Fibroblast of villous mesenchyme (primary cell): Measurements from ENCODE around the gene CEP192. TPM values are rescaled to one million over a fixed set of nuclear protein-coding genes. Genes with fewer than 3 reads are reported as not detected.

ENCODE experiments used
- DNase-seq: peaks from one replicate; pipeline ENCODE4 v3.0.0-alpha.2; 2010; ENCODE audit warnings: low read depth
- H3K4me3 ChIP-seq: 2 replicates; pipeline ENCODE4 v1.5.1; 2011; ENCODE audit warnings: low read depth, mild to moderate bottlenecking, low read length
- CTCF ChIP-seq: IDR thresholded peaks from 2 replicates; pipeline ENCODE4 v1.5.1; 2012; ENCODE audit warnings: low read depth, mild to moderate bottlenecking, low read length; ENCODE audit not compliant: insufficient read depth
- total RNA-seq: library from RNA; depleted of rRNA; stranded (reverse); fragments of >200 nt; gene quantifications from 2 replicates; pipeline ENCODE4 v1.2.3, GENCODE V29; 2012

The CEP192 gene
- total RNA-seq, 1 donor: 40.6 TPM

GRCh38 chr18:13003466-13003896 is 12.3 kb downstream of the CEP192 start:
- peak; percentile 86 for DNase-seq
- peak; percentile 62 for TF ChIP-seq CTCF
- H3K4me3 ChIP-seq: no peak overlapping the region

- DNase-seq: no peak
- no peak overlapping the region for H3K4me3 ChIP-seq
- TF ChIP-seq CTCF: no peak
Measured at GRCh38 chr18:13004396-13004795, 13.2 kb downstream of the CEP192 start.

- no peak for TF ChIP-seq CTCF
- no peak for DNase-seq
- H3K4me3 ChIP-seq: no peak overlapping the region
Measured at GRCh38 chr18:13005289-13005688, 14.1 kb downstream of the CEP192 start.

GRCh38 chr18:13006531-13007247 is 15.5 kb downstream of the CEP192 start:
- peak; percentile 51 for DNase-seq
- H3K4me3 ChIP-seq: peak overlapping the region; percentile 4

GRCh38 chr18:13007248-13007560 is 16.0 kb downstream of the CEP192 start:
- DNase-seq: no peak
- H3K4me3 ChIP-seq: no peak overlapping the region
- no peak for TF ChIP-seq CTCF

More at GRCh38 chr18:13006531-13007247, 15.5 kb downstream of the CEP192 start:
- no peak for TF ChIP-seq CTCF

GRCh38 chr18:13011719-13012118 is 20.6 kb downstream of the CEP192 start:
- H3K4me3 ChIP-seq: no peak overlapping the region
- no peak for DNase-seq
- TF ChIP-seq CTCF: no peak

- no peak for DNase-seq
- TF ChIP-seq CTCF: no peak
- no peak overlapping the region for H3K4me3 ChIP-seq
Measured at GRCh38 chr18:13014232-13014631, 23.1 kb downstream of the CEP192 start.
